RCC 7860 (cell line): Measurements from ENCODE around the gene MAML3.
A peak's percentile ranks its signal among the peaks of the same experiment; 100 is the strongest.

ENCODE experiments used
- DNase-seq: peaks from one replicate; pipeline ENCODE4 v3.0.0-alpha.2; 2015; ENCODE audit warnings: low spot score
- FAIRE-seq: peaks from 2 replicates; lab custom pipeline; 2012; peaks lifted over from hg19 to GRCh38; lab: Jason Lieb, UNC

Gene MAML3

GRCh38 chr4:139746431-139747171 is 407.4 kb downstream of the MAML3 start:
- DNase-seq (no peak), FAIRE-seq (no peak)

GRCh38 chr4:139745111-139745639 is 408.8 kb downstream of the MAML3 start:
- FAIRE-seq (no peak), DNase-seq (no peak)

- no peak for FAIRE-seq
- DNase-seq, result no peak
These were observed 409.8 kb downstream of the MAML3 start for GRCh38 chr4:139744232-139744631.

GRCh38 chr4:139743027-139743426 is 411.0 kb downstream of the MAML3 start:
- no peak for DNase-seq
- FAIRE-seq, result no peak

GRCh38 chr4:139740531-139741041 is 413.4 kb downstream of the MAML3 start:
- DNase-seq (no peak), FAIRE-seq (no peak)

- no peak for FAIRE-seq
- DNase-seq, result no peak
These were observed 413.9 kb downstream of the MAML3 start for GRCh38 chr4:139740121-139740520.

GRCh38 chr4:139738846-139739613 is 415.0 kb downstream of the MAML3 start:
- FAIRE-seq (no peak), DNase-seq (no peak)

GRCh38 chr4:139736661-139737060 is 417.3 kb downstream of the MAML3 start:
- FAIRE-seq (no peak), DNase-seq (no peak)

- no peak for DNase-seq
- FAIRE-seq, result no peak
These were observed 417.7 kb downstream of the MAML3 start for GRCh38 chr4:139736274-139736660.

- no peak for DNase-seq
- FAIRE-seq, result no peak
These were observed 418.4 kb downstream of the MAML3 start for GRCh38 chr4:139735381-139736273.

GRCh38 chr4:139734875-139735380 is 419.1 kb downstream of the MAML3 start:
- no peak for FAIRE-seq
- peak; percentile 18 for DNase-seq

GRCh38 chr4:139734201-139734874 is 419.6 kb downstream of the MAML3 start:
- DNase-seq (no peak), FAIRE-seq (no peak)

GRCh38 chr4:139732991-139733570 is 420.9 kb downstream of the MAML3 start:
- FAIRE-seq, result no peak

GRCh38 chr4:139728840-139729239 is 425.1 kb downstream of the MAML3 start:
- FAIRE-seq, result no peak
- DNase-seq, result no peak

More at GRCh38 chr4:139732991-139733570, 420.9 kb downstream of the MAML3 start:
- DNase-seq, result no peak

- FAIRE-seq (no peak), DNase-seq (no peak)
These were observed 425.8 kb downstream of the MAML3 start for GRCh38 chr4:139728146-139728545.

GRCh38 chr4:139726615-139727014 is 427.4 kb downstream of the MAML3 start:
- no peak for FAIRE-seq
- DNase-seq, result no peak

- FAIRE-seq, result no peak
- no peak for DNase-seq
These were observed 428.7 kb downstream of the MAML3 start for GRCh38 chr4:139725236-139725635.

- no peak for FAIRE-seq
- DNase-seq, result no peak
These were observed 432.2 kb downstream of the MAML3 start for GRCh38 chr4:139721789-139722188.

GRCh38 chr4:139720806-139721205 is 433.2 kb downstream of the MAML3 start:
- DNase-seq (no peak), FAIRE-seq (no peak)
